Measurements from ENCODE around the gene VPS26C.
"Not testable (repeated sequence)": the region's sequence is repeated elsewhere in the genome, so short reads cannot be mapped to it uniquely, and the experiment has no call there.

VPS26C gene

DNA sequence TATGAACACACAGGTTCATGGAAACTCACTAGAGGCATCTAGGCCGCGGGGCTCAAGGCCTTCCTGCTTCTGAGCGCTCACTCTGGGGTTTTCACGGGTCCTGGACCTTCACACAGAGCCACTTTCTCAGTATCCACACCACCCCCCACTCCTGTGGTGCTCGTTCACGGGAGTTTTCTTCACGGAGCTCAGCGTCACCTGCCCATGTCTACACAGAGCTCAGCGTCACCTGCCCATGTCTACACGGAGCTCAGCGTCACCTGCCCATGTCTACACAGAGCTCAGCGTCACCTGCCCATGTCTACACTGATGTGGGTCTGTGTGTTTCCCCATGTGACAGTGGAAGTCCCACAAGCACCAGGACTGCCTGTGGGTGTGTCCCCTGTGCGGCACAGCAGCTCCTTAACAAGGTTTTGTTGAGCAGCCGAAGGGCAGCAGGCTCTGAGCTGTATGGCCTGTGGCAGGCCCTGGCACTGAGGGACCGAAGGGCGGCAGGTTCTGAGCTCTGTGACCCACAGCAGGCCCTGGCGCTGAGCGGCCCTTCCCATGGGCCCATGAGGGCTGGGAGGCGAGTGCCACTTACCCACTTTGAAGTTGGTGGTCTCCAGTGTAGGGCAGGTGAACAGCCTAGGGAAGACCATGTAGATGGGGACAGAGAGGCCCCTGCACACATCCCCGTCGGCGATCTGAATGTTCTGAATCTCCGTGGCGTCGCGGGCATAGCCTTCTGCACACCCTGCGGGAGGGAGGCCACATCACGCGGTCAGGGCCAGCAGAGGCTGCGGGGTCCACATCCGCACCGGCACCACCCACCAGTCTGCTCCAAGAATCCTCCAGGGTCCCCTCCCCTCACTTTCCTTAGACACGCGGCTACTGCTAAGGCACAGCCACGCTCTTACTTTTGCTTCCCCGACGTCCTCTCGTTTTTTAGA, 39.8 kb downstream of the VPS26C start:
- no peak for DNase-seq

DNA sequence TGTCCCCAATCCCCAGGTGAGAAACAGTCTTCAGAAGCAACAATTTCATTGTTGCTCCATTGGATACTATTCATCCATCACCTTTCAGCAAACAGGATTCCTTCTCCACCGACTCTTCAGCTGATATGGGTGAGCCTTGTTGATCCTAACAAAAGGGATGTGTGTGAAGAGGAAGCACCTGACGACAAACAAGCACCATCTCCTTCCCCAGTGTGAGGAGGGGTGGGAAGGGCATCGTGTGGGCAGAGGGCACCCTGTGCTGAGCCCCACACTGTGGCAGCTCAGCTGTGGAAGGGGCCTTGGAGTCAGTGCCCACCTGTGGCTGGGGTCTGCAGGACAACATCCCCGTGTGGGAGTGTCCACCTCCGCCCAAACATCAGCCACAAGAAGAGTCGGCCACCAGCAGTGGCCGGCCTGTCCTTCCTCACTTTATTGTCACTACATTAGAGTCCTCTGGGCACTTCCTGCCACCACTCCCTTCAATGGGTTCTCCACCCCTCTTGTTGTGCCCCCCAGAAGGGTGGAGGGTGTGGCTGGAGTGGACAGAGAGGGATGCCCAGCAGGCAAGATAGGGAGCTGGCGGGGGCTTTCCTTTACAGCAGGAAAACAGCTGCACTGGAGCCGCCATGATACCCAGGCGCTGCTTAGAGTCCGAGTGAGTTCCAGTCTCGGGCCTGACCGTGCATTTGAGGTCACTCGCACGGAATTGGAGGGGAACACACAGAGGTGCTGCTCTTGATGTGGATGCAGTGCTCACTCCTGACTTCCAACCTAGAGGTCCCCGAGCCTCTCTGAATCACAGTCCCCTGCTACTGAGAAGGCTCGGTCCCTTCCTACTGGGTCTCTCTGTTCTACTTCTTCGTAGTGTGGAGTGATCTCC, 40.9 kb downstream of the VPS26C start:
- no peak for DNase-seq

DNA sequence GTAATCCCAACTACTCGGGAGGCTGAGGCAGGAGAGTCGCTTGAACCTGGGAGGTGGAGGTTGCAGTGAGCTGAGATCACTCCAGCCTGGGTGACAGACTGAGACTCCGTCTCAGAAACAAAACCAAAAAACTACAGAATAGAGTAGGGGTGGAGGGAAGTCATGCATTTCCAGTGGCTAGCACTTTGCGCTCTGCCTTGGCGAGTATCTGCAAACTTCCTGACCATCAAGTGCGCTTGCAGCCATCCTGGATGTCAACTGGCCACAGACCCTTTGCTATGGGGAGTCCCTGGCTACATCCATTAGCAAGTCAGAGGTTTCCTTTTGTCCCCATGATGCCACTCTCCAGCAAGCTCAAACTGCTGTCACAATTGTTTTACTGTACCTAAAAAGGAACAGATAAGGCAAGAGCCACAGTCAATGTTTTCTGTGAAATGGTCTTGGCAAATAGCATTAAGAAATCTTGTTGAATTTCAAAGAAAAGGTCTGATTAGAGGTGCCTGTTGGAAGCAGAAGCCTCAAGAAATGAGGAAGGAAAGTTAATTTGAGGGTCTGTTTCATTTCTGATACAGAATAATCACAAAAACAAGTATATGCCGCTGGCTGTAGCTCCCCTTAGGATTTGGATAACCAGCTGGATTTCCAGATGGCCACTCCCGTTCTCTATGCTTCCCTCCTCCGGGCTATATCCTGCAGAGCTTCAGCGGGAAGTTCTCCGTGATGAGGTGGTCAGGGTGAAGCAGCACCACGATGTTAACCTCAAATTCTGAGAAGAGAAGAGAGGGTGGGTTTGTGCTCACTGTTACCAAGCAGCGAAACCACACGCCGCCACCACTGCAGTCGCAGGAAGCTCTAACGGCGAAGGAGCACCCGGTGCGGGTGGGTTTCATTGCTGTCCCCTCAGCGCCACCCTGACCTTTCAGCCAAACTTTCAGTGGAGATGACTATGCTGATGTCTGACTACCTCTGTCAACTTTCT, 42.0 kb downstream of the VPS26C start:
- DNase-seq = peak; percentile 70

DNA sequence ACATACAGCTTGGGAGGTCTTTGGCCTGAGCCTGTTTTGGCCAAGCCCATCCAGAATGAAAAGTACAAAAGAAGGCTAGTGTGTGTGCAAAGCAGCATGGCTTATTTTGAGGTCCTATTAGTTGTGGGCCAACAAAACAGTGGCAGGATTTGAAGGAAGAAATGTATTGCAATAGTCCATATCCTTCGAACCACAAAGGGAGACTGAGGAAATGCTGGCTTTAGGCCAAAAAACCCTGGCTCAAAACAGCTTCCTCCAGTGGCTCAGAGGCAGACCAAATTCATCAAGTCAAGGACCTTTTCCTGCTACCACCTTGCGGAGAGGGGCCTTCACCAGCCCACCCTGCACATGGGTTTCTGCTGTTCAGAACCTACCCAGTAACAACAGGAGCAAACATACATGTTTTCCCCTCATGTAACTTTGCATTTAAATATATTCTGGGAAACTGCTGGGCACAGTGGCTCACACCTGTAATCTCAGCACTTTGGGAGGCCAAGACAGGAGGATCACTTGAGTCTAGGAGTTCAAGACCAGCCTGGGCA, 43.3 kb downstream of the VPS26C start:
- no peak for DNase-seq

DNA sequence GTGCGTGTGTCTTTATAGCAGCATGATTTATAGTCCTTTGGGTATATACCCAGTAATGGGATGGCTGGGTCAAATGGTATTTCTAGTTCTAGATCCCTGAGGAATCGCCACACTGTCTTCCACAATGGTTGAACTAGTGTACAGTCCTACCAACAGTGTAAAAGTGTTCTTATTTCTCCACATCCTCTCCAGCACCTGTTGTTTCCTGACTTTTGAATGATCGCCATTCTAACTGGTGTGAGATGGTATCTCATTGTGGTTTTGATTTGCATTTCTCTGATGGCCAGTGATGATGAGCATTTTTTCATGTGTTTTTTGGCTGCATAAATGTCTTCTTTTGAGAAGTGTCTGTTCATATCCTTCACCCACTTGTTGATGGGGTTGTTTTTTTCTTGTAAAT, 44.9 kb downstream of the VPS26C start:
- not testable (repeated sequence) for DNase-seq

- DNase-seq = peak; percentile 98
Observed at GRCh38 chr21:37220981-37221664, 46.0 kb downstream of the VPS26C start.

DNA sequence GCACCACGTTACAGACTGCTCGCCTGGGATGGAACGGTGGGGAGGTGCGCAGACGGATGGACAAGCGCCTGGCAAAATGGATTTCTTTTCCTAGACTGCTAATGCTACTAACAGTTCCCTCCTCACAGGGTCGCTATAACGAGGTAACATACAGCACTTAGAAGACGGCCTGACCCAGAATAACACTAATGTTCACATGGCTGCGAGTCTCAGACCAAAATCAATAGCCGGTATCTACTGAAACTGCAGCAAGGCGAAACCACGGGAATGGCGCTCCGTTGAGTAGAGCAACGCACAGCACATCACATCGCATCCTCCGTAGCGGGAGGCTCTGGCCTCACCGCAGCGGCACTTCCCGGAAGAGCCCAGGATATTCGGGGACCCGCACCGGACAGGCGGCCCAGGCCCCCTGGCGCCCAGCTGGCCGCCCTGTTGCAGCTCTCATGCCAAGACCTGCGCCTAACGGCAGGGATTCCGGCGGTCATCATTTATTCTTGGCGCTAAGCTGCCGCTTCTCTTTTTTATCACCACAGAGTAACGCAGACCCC, 46.6 kb downstream of the VPS26C start:
- peak; percentile 76 for DNase-seq

DNA sequence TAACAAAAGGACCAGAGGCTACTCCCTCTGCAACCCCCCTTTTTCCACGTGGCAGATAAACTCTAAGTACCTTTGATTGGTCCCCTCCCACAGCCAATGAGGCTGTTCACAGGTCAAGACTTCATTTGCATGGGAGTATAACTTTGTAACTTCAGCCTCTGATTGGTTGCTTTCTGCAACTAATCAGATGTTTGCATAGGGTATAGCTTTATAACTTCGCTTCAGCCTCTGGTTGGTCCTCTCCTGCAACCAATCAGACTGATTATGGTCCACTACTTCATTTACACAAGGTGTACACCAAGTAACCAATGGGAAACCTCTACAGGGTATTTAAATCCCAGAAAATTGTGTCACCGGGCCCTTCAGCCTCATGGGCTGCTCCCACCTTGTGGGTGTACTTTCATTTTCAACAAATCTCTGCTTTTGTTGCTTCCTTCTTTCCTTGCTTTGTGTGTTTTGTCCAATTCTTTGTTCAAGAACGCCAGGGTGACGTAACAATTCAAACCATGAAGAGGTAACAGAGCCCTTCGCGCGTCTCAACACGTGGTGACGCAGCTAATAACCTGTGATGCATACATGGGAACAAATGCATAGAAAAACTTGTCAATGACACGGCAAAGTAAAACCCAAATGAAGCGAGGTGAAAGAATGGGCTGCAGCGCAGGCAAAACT, 47.2 kb downstream of the VPS26C start:
- DNase-seq = no peak

GRCh38 chr21:37214952-37215351, 52.2 kb downstream of the VPS26C start:
- DNase-seq = no peak

GRCh38 chr21:37210799-37211198, 56.3 kb downstream of the VPS26C start:
- DNase-seq = no peak

- DNase-seq = no peak
Observed at GRCh38 chr21:37210130-37210529, 57.0 kb downstream of the VPS26C start.

DNA sequence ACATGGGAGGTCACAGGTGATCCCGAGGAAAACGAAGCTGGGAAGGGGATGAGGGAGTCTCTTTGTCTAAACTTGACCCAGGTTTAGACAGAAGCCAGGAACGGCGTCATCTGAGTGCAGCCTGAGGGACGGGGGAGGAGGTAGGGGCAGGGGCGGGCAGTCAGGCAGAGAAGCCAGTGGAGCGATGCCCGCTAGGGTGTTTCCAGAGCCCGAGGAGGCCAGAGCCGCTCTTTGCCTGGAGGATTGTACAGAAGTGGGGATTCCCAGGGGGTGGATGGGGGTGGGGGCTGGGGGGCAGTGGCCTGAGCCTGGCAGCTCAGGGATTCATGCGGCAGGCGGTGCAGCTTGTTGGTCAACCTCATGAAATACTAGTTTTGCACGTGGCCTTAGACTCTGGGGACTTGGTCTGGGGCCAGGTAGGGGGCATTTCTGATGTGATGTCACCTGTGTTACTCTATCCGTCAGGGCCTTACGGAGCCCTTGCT, 58.4 kb downstream of the VPS26C start:
- no peak for DNase-seq

DNA sequence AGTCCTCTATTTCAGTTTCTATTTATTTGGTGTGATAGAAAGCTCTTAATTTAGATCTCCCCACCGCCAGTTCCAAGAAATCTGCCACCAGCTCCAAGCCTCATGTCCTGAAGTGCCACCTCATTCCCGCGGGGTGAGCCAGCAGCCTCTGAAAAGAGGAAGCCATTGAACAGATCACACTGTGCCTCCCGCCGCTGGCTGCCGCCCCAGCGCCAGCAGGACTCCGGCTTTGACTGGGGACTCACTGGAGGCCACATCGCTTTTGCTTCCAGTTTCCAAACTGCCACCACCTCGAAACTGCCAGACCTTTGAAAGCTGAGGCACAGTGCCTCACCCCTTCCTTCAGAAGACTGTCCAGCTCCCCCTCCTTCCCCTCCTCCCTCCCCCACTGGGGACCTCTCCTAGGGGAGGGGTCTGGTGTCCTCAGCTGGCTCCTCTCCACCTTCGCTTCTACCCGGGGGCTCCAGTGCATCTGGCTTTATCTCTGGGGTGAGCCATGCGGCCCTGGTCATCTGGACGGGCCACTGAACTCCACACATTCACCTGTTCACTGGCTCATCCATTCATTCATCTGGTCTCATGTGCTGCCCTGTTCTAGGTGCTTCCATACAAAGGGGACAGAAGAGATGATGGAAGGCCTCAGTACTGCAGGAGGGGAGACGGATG, 58.9 kb downstream of the VPS26C start:
- no peak for DNase-seq

GRCh38 chr21:37207441-37208009, 59.6 kb downstream of the VPS26C start:
- no peak for DNase-seq

DNA sequence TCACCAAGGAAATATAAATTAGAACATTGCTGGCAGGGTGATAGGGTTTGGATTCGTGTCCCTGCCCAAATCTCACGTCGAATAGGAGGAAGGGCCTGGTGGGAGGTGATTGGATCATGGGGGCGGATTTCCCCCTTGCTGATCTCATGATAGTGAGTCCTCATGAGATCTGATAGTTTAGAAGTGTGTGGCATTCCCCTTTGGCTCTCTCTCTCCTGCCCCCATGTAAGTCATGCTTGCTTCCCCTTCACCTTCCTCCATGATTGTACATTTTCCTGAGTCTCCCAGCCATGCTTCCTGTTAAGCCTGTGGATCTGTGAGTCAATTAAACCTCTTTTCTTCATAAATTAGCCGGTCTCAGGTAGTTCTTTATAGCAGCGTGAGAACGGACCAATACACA, 60.6 kb downstream of the VPS26C start:
- DNase-seq = no peak

- DNase-seq = no peak
Observed at GRCh38 chr21:37204580-37204979, 62.6 kb downstream of the VPS26C start.

- DNase-seq = no peak
Observed at GRCh38 chr21:37202221-37203110, 64.7 kb downstream of the VPS26C start.
